OCI-LY1 (cell line): ENCODE data around the gene GDF10.

ENCODE experiments used
- EZH2 ChIP-seq: fragments of 200-600 bp; sonication (generic), shearing (Covaris generic); IDR thresholded peaks from 2 replicates; pipeline ENCODE4 v1.8.0; 2017; ENCODE audit warnings: borderline replicate concordance, mixed run types, mild to moderate bottlenecking, antibody characterized with exemption, low read length, moderate library complexity, mixed read lengths
- TF ChIP-seq, protein P1 (sequence below): fragments of 200-600 bp; sonication (generic), shearing (Covaris generic); IDR thresholded peaks from 2 replicates; pipeline ENCODE4 v1.5.1; 2017; ENCODE audit warnings: mild to moderate bottlenecking, antibody characterized with exemption, low read length, moderate library complexity, mixed read lengths

DNA sequence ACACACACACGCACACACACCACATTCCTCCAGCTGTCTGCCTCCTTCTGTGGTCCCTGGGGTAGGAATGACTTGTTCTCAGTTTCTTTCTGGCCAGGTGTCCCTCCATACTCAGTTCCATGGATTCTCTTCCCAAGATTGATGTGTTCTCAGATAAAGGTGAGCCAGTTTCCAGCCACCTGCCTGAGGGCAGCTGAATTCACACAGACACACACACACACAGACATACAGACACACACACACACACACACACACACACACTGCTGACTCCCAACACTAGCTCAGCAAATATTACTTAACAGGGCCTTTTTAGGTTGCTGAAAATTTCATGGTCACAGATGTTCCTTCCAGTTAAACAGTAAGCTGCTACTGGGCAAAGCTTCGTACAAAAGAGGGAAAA lies 45.4 kb upstream of the GDF10 start:
- no peak for TF ChIP-seq EZH2
- TF ChIP-seq, protein P1, sequence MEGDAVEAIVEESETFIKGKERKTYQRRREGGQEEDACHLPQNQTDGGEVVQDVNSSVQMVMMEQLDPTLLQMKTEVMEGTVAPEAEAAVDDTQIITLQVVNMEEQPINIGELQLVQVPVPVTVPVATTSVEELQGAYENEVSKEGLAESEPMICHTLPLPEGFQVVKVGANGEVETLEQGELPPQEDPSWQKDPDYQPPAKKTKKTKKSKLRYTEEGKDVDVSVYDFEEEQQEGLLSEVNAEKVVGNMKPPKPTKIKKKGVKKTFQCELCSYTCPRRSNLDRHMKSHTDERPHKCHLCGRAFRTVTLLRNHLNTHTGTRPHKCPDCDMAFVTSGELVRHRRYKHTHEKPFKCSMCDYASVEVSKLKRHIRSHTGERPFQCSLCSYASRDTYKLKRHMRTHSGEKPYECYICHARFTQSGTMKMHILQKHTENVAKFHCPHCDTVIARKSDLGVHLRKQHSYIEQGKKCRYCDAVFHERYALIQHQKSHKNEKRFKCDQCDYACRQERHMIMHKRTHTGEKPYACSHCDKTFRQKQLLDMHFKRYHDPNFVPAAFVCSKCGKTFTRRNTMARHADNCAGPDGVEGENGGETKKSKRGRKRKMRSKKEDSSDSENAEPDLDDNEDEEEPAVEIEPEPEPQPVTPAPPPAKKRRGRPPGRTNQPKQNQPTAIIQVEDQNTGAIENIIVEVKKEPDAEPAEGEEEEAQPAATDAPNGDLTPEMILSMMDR, result no peak
